ENCODE results near the gene TADA2A.
"Not testable (repeated sequence)": the region's sequence is repeated elsewhere in the genome, so short reads cannot be mapped to it uniquely, and the experiment has no call there.

DNA sequence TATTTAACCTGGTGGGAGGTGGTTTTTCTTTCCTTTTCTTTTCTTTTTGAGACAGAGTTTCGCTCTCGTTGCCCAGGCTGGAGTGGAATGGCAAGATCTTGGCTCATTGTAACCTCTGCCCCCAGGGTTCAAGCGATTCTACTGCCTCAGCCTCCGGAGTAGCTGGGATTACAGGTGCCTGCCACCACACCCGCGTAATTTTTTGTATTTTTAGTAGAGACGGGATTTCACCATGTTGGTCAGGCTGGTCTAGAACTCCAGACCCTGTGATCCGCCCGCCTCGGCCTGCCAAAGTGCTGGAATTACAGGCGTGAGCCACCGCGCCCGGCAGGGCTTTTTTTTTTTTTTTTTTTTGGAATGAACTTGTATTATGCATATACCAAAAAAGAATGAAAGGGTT, 1.2 kb upstream of the TADA2A start:
- TF ChIP-seq YY1 (IDR thresholded peaks at IDR 0.05; ENCODE audit: insufficient read depth, insufficient read length); ZNF274 (IDR thresholded peaks at IDR 0.05; ENCODE audit: low read depth, low read length); SUZ12 (IDR thresholded peaks at IDR 0.05; ENCODE audit: extremely low read depth, insufficient read depth, insufficient read length): not testable (repeated sequence)

Data from NT2/D1 (cell line).